Cardiac septum (tissue), 1 donor: Measurements from ENCODE around the gene SRRM3. TPM values are rescaled to one million over a fixed set of nuclear protein-coding genes. Genes with fewer than 3 reads are reported as not detected.
A peak's percentile ranks its signal among the peaks of the same experiment; 100 is the strongest.
"Not testable (repeated sequence)": the region's sequence is repeated elsewhere in the genome, so short reads cannot be mapped to it uniquely, and the experiment has no call there.

Experiments used
- DNase-seq: peaks from one replicate; pipeline ENCODE4 v3.0.0-alpha.2; 2020; ENCODE audit warnings: low spot score
- intact Hi-C: fragments of 100-400 bp; cut with DNase I; formaldehyde crosslinking; loops from one replicate; pipeline ENCODE4 v1.14.0; 2022
- total RNA-seq: library from RNA; stranded (reverse); fragmentation: NEBNext Ultra II Directional; extraction: Animal tissue kit (Norgen Biotek cat#: 25700); gene quantifications from one replicate; pipeline ENCODE4 v1.2.1, GENCODE V29; 2021
- donor health status: DM: no; HTN: no; CAD: no.

Gene SRRM3
- total RNA-seq, 1 donor from 2014 or later, result 7.6 TPM

GRCh38 chr7:76302347-76303201 is 100.9 kb downstream of the SRRM3 start, which contains the start of gene HSPB1:
Gene HSPB1, plus strand, starts transcription at chr7:76302673. Its CDS starts 40 bp downstream, at chr7:76302713.
- DNase-seq, result peak; percentile 96
- intact Hi-C loops, result loop anchor here (1.0 kb wide), 1 partner anchor 8 kb away; no protein-coding TSS in a partner anchor

GRCh38 chr7:76303202-76304147 is 101.8 kb downstream of the SRRM3 start:
- intact Hi-C loops, result no loop called here
- peak; percentile 90 for DNase-seq

GRCh38 chr7:76304888-76305375 is 103.2 kb downstream of the SRRM3 start:
- peak; percentile 87 for DNase-seq
- intact Hi-C loops, result no loop called here

- DNase-seq, intact Hi-C loops: not testable (repeated sequence)
Measured at GRCh38 chr7:76308874-76309273, 107.2 kb downstream of the SRRM3 start.

GRCh38 chr7:76309341-76310101 is 107.8 kb downstream of the SRRM3 start:
- intact Hi-C loops, DNase-seq: not testable (repeated sequence)

- DNase-seq, result no peak
Measured at GRCh38 chr7:76310102-76310957, 108.6 kb downstream of the SRRM3 start.

GRCh38 chr7:76311838-76312237 is 110.1 kb downstream of the SRRM3 start:
- DNase-seq, intact Hi-C loops: not testable (repeated sequence)

More at GRCh38 chr7:76310102-76310957, 108.6 kb downstream of the SRRM3 start:
- intact Hi-C loops, result no loop called here

- peak; percentile 98 for DNase-seq
- intact Hi-C loops, result loop anchor here (1.0 kb wide), 2 partner anchors 23 to 136 kb away; no protein-coding TSS in a partner anchor
Measured at GRCh38 chr7:76314042-76314721, 112.5 kb downstream of the SRRM3 start.

- intact Hi-C loops, result loop anchor here (1.0 kb wide), 2 partner anchors 23 to 136 kb away; no protein-coding TSS in a partner anchor
- not testable (repeated sequence) for DNase-seq
Measured at GRCh38 chr7:76314740-76315139, 113.0 kb downstream of the SRRM3 start.

GRCh38 chr7:76315364-76315763 is 113.7 kb downstream of the SRRM3 start:
- DNase-seq, result no peak
- intact Hi-C loops, result no loop called here

- no peak for DNase-seq
- intact Hi-C loops, result no loop called here
Measured at GRCh38 chr7:76316984-76317781, 115.5 kb downstream of the SRRM3 start.

GRCh38 chr7:76317782-76318487 is 116.2 kb downstream of the SRRM3 start:
- intact Hi-C loops, result loop anchor here (1.0 kb wide), 1 partner anchor 40 kb away; the partner anchor contains the start of gene YWHAG
- DNase-seq, result peak; percentile 98

- intact Hi-C loops, result loop anchor here (1.0 kb wide), 1 partner anchor 40 kb away; the partner anchor contains the start of gene YWHAG
- no peak for DNase-seq
Measured at GRCh38 chr7:76318488-76319353, 117.0 kb downstream of the SRRM3 start.

- no peak for DNase-seq
Measured at GRCh38 chr7:76325092-76325491, 123.4 kb downstream of the SRRM3 start.

GRCh38 chr7:76325811-76326210 is 124.1 kb downstream of the SRRM3 start:
- DNase-seq, result no peak
- intact Hi-C loops, result no loop called here

More at GRCh38 chr7:76325092-76325491, 123.4 kb downstream of the SRRM3 start:
- intact Hi-C loops, result no loop called here
